GM12865 (cell line): ENCODE results near the gene COQ6.

Experiments used
- DNase-seq: peaks from one replicate; pipeline ENCODE4 v3.0.0; 2010; ENCODE audit warnings: low read depth
- H3K4me3 ChIP-seq: 2 replicates; pipeline ENCODE4 v1.5.1; 2011; ENCODE audit warnings: mild to moderate bottlenecking, low read depth, low read length, control low read depth
- CTCF ChIP-seq: IDR thresholded peaks from 2 replicates; pipeline ENCODE4 v1.5.1; 2011; ENCODE audit warnings: low read length, control low read depth, low read depth, inconsistent platforms; ENCODE audit not compliant: insufficient read depth; ENCODE audit errors: missing control alignments

The COQ6 gene

DNA sequence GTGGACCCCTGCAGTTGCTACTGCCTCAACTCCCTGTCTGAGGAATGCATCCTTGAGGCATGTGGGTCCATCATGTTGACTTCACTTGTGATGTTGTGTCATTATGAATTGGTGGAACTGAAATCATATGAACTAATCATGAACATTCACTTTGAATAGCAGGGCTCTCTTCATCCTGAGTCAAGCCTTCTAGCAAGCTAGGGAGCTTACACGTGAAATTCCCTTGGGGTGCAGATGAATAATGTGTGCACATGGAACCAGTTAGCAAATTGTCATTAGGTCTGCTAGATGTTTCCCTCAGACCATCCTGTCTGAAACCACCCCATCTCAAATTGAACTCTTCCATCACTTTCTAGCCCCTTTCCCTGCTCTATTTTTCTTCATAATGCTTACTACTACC lies 3.6 kb downstream of the COQ6 start:
- DNase-seq, result no peak
- TF ChIP-seq CTCF, result no peak
- H3K4me3 ChIP-seq, result no peak overlapping the region

- TF ChIP-seq CTCF, result no peak
- H3K4me3 ChIP-seq, result no peak overlapping the region
- DNase-seq, result no peak
Measured at GRCh38 chr14:73955674-73956073, 5.6 kb downstream of the COQ6 start.

- no peak for TF ChIP-seq CTCF
- no peak overlapping the region for H3K4me3 ChIP-seq
- DNase-seq, result no peak
Measured at GRCh38 chr14:73958591-73958990, 8.5 kb downstream of the COQ6 start.

DNA sequence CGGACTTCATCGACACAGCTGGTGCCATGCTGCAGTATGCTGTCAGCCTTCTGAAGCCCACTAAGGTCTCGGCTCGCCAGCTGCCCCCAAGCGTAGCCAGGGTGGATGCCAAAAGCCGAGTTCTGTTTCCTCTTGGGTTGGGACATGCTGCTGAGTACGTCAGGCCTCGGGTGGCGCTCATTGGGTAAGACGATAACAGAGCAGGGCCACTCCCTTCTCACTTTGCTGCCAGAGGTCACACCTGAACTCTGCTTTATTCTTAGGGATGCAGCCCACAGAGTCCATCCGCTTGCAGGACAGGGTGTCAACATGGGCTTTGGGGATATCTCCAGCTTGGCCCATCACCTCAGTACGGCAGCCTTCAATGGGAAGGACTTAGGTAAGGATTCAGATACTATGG lies 11.1 kb downstream of the COQ6 start:
- TF ChIP-seq CTCF, result no peak

GRCh38 chr14:73965216-73965615 lies 15.1 kb downstream of the COQ6 start:
- no peak for TF ChIP-seq CTCF
- no peak for DNase-seq
- H3K4me3 ChIP-seq, result no peak overlapping the region

More for the DNA sequence above, 11.1 kb downstream of the COQ6 start:
- no peak overlapping the region for H3K4me3 ChIP-seq
- DNase-seq, result no peak

DNA sequence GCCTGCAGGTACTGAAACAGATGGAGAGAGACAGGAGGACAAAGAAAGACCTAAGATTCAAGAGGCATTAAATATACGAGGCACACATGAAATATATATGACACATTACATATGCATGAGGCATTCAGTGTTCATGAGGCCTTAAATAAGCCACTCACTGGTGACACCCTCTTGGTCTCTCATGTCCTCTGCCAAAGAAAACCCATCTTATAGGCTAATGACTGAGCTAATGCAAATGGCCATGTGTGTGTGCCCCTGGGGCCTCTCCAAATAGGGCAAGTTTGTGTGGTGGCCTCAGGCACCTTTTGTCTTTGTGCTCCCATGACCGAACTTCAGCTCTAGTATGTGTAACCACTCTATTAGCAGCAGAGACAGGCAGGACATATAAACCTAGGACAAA lies 18.8 kb downstream of the COQ6 start:
- H3K4me3 ChIP-seq, result no peak overlapping the region
- no peak for DNase-seq

More for the DNA sequence above, 18.8 kb downstream of the COQ6 start:
- TF ChIP-seq CTCF, result no peak
